Measurements from ENCODE around the gene DPH7.
"Not testable (repeated sequence)": the region's sequence is repeated elsewhere in the genome, so short reads cannot be mapped to it uniquely, and the experiment has no call there.

DPH7 gene

DNA sequence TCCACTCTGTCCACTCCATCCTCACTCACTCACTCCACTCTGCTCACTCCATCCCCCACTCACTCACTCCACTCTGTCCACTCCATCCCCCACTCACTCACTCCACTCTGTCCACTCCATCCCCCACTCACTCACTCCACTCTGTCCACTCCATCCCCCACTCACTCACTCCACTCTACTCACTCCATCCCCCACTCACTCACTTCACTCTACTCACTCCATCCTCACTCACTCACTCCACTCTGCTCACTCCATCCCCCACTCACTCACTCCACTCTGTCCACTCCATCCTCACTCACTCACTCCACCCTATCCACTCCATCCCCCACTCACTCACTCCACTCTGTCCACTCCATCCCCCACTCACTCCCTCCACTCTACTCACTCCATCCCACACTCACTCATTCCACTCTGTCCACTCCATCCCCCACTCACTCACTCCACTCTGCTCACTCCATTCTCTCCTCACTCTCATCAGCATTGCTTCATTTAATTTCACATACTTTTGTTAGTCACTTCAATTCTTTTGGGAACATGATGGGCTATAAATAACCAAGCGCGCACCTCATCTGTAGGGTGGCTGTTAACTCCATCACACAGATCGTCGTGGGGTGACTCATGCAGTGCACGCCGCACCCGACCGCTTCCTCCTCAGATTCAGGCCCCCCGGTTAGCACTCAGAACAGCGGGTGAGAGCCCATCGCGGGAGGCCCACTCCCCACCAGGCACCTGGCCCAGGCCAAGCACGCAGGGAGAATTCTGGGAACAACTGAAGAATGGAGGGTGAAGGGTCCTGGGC, 59.9 kb downstream of the DPH7 start:
- not testable (repeated sequence) for DNase-seq (ENCODE audit: low read depth)

GRCh38 chr9:137516144-137516917, 62.4 kb downstream of the DPH7 start:
- DNase-seq (ENCODE audit: low read depth), result no peak

- no peak for DNase-seq (ENCODE audit: low read depth)
These were observed 63.4 kb downstream of the DPH7 start for GRCh38 chr9:137515338-137515724.

DNA sequence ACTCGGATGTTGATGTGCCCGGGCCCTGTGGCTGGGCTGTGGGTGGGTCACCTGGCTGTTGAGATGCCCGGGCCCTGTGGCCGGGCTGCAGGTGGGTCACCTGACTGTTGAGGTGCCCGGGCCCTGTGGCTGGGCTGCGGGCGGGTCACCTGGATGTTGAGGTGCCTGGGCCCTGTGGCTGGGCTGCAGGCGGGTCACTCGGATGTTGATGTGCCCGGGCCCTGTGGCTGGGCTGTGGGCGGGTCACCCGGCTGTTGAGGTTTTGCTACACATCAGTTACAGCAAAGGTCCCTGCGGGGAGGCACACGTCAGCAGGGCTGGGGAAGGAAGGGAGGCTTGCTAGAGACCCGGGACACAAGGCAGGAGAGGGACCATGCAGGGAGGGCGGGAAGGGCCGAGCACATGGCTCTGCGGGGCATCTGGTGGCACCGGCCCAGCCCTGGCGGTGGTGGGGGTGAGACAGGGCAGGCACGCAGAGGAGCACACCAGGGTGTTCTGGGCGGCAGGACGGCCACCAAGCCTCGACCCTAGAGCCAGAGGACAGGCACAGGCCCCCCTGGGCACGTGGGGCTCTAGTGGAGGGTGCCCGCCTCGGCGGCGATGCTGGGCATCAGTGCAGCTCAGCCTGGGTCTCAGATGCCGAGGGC, 63.9 kb downstream of the DPH7 start:
- no peak for DNase-seq (ENCODE audit: low read depth)

DNA sequence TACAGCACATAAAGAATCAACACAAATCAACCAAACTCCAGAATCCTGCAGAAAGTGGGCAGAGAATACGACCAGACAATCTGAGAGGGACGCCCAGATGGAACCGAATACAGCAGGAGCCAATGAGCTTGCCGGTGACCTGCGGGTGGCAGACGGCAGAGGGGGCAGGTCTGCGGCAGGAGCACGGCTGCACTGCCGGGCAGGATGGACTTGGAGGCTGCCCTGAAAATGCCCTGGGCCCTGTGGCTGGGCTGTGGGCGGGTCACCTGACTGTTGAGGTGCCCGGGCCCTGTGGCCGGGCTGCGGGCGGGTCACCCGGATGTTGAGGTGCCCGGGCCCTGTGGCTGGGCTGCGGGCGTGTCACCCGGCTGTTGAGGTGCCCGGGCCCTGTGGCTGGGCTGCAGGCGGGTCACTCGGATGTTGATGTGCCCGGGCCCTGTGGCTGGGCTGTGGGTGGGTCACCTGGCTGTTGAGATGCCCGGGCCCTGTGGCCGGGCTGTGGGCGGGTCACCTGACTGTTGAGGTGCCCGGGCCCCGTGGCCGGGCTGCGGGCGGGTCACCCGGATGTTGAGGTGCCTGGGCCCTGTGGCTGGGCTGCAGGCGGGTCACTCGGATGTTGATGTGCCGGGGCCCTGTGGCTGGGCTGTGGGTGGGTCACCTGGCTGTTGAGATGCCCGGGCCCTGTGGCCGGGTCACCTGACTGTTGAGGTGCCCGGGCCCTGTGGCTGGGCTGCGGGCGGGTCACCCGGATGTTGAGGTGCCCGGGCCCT, 64.7 kb downstream of the DPH7 start:
- not testable (repeated sequence) for DNase-seq (ENCODE audit: low read depth)

DNA sequence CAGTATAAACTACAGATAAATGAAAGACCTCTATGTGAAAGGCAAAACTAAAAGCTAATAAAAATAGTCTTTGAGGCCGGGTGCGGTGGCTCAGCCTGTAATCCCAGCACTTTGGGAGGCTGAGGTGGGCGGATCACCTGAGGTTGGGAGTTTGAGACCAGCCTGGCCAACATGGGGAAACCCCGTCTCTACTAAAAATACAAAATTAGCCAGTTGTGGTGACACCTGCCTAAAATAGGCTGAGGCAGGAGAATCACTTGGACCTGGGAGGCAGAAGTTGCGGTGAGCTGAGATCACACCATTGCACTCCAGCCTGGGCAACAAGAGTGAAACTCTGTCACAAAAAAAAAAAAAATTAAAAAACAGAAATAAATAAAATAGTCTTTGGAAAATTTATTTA, 65.6 kb downstream of the DPH7 start:
- DNase-seq (ENCODE audit: low read depth), result not testable (repeated sequence)

DNA sequence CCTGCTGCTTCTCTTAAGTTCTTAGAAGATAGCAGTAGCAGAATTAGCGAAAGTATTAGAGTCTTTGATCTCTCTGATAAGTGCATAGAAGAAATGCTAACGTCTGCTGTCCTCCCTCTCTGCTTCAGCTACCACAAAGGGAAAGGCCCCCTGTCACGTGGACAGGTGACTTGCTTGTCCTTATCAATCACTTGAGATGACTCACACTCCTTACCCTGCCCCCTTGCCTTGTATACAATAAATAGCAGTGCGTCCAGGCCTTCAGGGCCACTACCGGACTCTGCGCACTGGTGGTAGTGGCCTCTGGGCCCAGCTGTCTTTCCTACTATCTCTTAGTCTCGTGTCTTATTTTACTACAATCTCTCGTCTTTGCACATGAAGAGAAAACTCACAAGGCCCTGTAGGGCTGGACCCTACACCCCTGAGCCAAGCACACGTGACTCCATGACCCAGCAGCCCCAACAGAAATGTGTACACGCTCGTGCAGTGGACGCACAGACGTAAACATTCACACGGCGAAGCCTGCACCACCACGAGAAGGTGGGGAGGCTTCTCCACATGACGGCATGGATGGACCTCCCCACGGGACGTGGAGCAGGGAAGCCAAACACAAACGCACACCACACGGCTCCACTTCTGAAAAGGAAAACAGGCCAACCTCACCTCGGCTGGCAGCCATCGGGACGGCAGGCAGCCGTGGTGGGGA, 66.8 kb downstream of the DPH7 start:
- DNase-seq (ENCODE audit: low read depth), result no peak

GRCh38 chr9:137511126-137511525, 67.6 kb downstream of the DPH7 start:
- not testable (repeated sequence) for DNase-seq (ENCODE audit: low read depth)

DNA sequence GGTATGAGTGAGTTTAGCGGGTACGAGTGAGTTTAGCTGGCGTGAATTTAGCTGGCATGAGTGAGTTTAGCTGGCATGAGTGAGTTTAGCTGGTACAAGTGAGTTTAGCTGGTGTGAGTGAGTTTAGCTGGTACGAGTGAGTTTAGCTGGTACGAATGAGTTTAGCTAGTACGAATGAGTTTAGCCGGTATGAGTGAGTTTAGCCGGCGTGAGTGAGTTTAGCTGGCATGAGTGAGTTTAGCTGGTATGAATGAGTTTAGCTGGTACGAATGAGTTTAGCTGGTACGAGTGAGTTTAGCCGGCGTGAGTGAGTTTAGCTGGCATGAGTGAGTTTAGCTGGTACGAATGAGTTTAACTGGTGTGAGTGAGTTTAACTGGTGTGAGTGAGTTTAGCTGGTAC, 69.5 kb downstream of the DPH7 start:
- no peak for DNase-seq (ENCODE audit: low read depth)

DNA sequence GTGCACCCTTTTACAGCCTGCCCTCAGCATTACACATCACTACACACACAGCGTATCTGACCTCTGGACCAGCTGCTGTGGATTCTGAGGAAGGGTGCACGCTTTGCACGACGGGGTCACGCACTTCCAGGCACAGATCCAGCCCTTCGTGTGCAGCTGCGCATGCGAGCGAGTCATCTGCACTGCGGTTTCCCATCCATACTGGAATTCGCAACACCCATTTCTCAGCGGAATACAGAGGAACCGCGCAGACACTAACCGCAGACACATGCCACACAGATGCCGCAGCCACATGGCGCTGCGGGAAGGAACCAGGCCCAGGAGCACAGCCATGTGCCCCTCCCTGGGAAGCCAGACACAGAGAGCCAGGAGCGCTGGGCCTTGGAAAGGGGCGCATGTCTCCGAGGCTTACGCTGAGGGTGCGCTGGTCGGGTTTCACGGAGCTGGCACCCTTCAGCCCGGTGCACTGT, 72.0 kb downstream of the DPH7 start:
- peak; percentile 56 for DNase-seq (ENCODE audit: low read depth)

DNA sequence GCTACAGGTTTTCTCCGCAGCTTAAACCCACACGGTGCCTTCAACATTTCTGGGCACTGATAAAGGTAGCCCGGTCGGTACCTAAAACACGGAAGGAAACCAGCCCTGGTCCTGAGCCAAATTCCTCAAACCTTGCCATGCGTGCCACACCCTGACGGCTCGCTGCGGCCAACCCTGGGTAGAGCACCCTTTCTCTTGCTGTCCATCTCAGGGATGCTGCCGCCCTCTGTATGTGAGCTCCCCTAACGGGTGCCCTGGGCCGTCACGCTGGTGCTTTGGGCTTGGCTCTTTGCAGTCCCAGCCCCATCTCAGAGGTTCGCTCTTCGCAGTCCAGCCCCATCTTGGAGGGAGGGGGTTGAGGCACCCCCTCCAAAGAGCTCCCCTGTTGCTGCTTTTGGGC, 72.5 kb downstream of the DPH7 start:
- DNase-seq (ENCODE audit: low read depth), result no peak

GRCh38 chr9:137505421-137506140, 73.1 kb downstream of the DPH7 start:
- no peak for DNase-seq (ENCODE audit: low read depth)
